Activated T-helper 1 cell treated with anti-CD3 and anti-CD28 coated beads, Interleukin-12 subunit alpha, Interleukin-12 subunit beta, Interleukin-2, Interleukin-4 antibody, amounts not matched to agents 30 ng/mL and 10 ng/mL and 1 ng/mL, durations not matched to agents 14 hours and 24 hours and 36 hours (primary cell): Measurements from ENCODE around the gene ITGAD. TPM values are rescaled to one million over a fixed set of nuclear protein-coding genes. Genes with fewer than 3 reads are reported as not detected.

Experiments
- DNase-seq: peaks from one replicate; pipeline ENCODE4 v3.0.0; 2021; ENCODE audit warnings: low spot score
- H3K27ac Mint-ChIP-seq: one replicate; pipeline ENCODE4 v1.8.0; 2021; ENCODE audit warnings: mild to moderate bottlenecking, mixed read lengths
- H3K27me3 Mint-ChIP-seq: one replicate; pipeline ENCODE4 v1.8.0; 2022; ENCODE audit warnings: mild to moderate bottlenecking, moderate library complexity, mixed read lengths; ENCODE audit not compliant: insufficient read depth
- H3K36me3 Mint-ChIP-seq: one replicate; pipeline ENCODE4 v1.8.0; 2021; ENCODE audit warnings: low read depth, mixed read lengths
- H3K4me1 Mint-ChIP-seq: one replicate; pipeline ENCODE4 v1.8.0; 2021; ENCODE audit warnings: low read depth, mixed read lengths
- H3K4me3 Mint-ChIP-seq: one replicate; pipeline ENCODE4 v1.8.0; 2021; ENCODE audit warnings: mild to moderate bottlenecking, moderate library complexity, mixed read lengths
- H3K9me3 Mint-ChIP-seq: one replicate; pipeline ENCODE4 v1.8.0; 2021; ENCODE audit warnings: mixed read lengths
- intact Hi-C: fragments of 100-400 bp; cut with micrococcal nuclease; formaldehyde crosslinking; loops from one replicate; pipeline ENCODE4 v1.15.1; 2024
- total RNA-seq: library from RNA; stranded (reverse); gene quantifications from 2 replicates; pipeline ENCODE4 v1.2.3, GENCODE V29; 2022

The ITGAD gene
- total RNA-seq, 1 donor from 2014 or later, result not detected

DNA sequence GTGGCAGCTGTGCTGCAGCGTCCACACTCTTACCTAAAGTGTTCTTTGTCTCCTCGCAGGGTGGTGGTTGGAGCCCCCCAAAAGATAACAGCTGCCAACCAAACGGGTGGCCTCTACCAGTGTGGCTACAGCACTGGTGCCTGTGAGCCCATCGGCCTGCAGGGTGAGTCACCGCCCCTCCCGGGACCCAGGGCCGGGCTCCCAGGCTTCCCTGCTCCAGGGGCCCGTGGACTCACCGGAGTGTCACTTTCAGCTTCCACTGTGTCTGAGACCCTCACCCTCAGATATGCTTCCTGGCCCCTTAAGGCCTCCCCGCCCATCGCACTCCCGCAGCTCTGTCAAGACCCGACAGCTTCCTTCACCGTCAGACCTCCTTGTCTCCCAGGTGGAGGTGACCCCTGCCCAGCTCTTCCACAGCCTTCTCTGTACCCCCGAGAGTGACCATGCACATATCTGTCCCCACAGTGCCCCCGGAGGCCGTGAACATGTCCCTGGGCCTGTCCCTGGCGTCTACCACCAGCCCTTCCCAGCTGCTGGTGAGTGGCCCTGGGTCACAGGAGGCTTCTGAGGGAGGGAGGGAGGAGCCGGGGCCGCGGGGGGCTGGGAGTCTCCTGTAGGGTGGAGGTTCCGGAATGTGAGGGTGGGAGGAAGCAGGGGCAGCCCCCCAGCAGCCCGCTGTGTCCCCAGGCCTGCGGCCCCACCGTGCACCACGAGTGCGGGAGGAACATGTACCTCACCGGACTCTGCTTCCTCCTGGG lies 36.4 kb upstream of the ITGAD start:
- peak overlapping the region; percentile 84 for H3K4me3 Mint-ChIP-seq
- intact Hi-C loops, result loop anchor here (5.0 to 10.0 kb wide), 4 partner anchors 52 to 282 kb away; partner anchors contain the start of genes PYCARD, ZNF646 and ZNF668

GRCh38 chr16:31357324-31358109 lies 35.6 kb upstream of the ITGAD start:
- intact Hi-C loops, result loop anchor here (5.0 to 10.0 kb wide), 4 partner anchors 53 to 283 kb away; partner anchors contain the start of genes PYCARD, ZNF646 and ZNF668
- DNase-seq, result no peak
- Mint-ChIP-seq H3K4me3 (peak overlapping the region; percentile 36), H3K27ac (peak overlapping the region; percentile 82), H3K36me3 (peaks cover 23% of the 10 kb centered on the region), H3K9me3 (no peaks in the 10 kb centered on the region), H3K27me3 (no peaks in the 10 kb centered on the region), H3K4me1 (peaks cover 64% of the 10 kb centered on the region)

More for the DNA sequence above, 36.4 kb upstream of the ITGAD start:
- H3K36me3 Mint-ChIP-seq, result peaks cover 23% of the 10 kb centered on the region
- DNase-seq, result no peak
- H3K4me1 Mint-ChIP-seq, result peaks cover 71% of the 10 kb centered on the region
- peak overlapping the region; percentile 74 for H3K27ac Mint-ChIP-seq
- no peaks in the 10 kb centered on the region for H3K27me3 Mint-ChIP-seq
- no peaks in the 10 kb centered on the region for H3K9me3 Mint-ChIP-seq

GRCh38 chr16:31360251-31360650 lies 32.9 kb upstream of the ITGAD start:
- no peak for DNase-seq
- no peaks in the 10 kb centered on the region for H3K9me3 Mint-ChIP-seq
- intact Hi-C loops, result no loop called here
- H3K36me3 Mint-ChIP-seq, result peaks cover 19% of the 10 kb centered on the region
- H3K27ac Mint-ChIP-seq, result peak overlapping the region; percentile 40
- H3K4me3 Mint-ChIP-seq, result no peak overlapping the region
- H3K27me3 Mint-ChIP-seq, result no peaks in the 10 kb centered on the region
- peaks cover 57% of the 10 kb centered on the region for H3K4me1 Mint-ChIP-seq

DNA sequence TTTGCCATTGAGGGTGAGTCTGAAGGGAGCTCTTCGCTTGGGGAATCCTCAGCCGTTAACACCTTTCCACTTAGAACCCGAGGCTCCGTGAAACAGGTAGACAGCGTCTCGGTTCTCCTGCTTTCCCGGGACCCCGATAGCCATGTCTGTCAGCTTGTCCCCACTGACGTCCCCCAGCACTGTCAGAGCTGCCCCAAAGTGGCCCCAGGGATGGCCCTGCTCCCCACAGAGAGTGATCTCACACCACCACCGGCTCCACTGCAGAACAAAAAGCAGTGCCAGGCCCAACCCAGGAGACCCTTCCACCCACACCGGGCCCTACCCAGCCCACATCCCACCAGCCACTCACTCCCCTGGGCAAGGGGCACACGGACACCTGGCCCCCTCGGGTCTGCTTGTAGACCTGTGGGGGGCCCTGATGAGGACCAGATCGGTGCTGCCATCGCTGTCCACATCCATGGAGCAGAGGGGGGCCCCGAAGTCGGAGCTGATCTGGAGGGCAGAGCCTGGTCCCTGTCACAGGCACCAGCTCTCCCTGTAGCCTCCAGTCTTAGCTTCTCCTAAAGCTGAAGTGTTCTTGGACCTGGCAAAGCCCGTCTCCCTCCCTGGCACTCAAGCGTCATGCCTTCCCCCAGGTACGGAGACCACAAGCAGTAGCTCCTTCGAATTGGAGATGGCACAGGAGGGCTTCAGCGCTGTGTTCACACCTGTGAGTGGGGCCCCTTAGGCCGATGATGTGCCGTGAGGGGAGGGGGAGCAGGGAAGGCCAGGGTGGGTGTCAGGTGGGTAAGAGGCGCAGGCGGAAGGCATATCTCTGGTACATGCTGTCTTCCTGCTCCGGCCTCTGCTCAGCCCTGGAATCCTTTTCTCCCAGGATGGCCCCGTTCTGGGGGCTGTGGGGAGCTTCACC lies 31.7 kb upstream of the ITGAD start:
- Mint-ChIP-seq H3K4me3 (no peak overlapping the region), H3K27ac (no peak overlapping the region), H3K27me3 (no peaks in the 10 kb centered on the region), H3K36me3 (peaks cover 24% of the 10 kb centered on the region), H3K9me3 (no peaks in the 10 kb centered on the region), H3K4me1 (peaks cover 51% of the 10 kb centered on the region)
- intact Hi-C loops, result no loop called here
- no peak for DNase-seq

DNA sequence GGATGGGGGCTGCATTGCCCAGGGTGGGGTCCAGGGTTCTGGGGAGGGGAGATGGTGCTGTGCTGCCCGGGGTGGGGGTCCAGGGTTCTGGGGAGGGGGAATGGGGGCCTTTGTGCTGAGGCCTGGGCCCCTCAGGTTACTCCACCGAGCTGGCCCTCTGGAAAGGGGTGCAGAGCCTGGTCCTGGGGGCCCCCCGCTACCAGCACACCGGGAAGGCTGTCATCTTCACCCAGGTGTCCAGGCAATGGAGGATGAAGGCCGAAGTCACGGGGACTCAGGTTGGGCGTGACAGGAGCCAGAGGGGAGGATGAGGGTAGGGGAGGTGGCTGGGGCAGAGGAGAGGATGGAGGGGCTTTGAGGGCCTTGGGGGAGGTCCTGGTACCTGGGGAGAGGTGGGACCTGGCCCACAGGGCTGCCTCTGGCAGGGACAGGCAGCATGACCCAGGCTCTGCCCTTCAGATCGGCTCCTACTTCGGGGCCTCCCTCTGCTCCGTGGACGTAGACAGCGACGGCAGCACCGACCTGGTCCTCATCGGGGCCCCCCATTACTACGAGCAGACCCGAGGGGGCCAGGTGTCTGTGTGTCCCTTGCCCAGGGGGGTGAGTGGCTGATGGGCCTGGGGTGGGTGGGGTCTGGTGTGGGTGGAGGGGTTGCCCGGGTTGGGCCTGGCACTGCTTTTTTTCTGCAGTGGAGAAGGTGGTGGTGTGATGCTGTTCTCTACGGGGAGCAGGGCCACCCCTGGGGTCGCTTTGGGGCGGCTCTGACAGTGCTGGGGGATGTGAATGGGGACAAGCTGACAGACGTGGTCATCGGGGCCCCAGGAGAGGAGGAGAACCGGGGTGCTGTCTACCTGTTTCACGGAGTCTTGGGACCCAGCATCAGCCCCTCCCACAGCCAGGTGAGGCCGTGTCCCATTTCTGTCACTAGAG lies 30.4 kb upstream of the ITGAD start:
- no peak overlapping the region for H3K4me3 Mint-ChIP-seq
- intact Hi-C loops, result no loop called here
- H3K27me3 Mint-ChIP-seq, result no peaks in the 10 kb centered on the region
- no peak overlapping the region for H3K27ac Mint-ChIP-seq
- no peaks in the 10 kb centered on the region for H3K9me3 Mint-ChIP-seq
- DNase-seq, result no peak
- H3K4me1 Mint-ChIP-seq, result peaks cover 52% of the 10 kb centered on the region
- peaks cover 26% of the 10 kb centered on the region for H3K36me3 Mint-ChIP-seq

DNA sequence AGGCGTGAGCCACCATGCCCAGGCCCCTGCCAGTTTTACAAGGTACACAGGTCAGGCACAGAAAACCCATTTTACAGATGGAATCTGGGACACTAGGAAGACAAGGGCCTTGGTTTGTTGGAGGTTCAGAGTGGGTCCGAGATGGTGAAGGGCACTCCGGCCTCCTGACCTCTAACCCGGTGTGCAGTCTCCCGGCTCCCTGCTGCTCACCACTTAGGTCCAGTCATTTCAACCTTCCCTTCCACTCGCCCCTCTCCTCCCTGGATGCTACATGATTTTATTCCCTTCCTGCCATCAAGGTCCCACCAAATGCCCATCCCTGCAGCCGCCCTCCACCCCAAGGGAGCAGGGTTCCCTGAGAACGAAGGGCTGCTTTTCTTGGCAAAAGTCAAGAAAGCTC lies 29.4 kb upstream of the ITGAD start:
- no peak overlapping the region for H3K27ac Mint-ChIP-seq
- H3K36me3 Mint-ChIP-seq, result peaks cover 27% of the 10 kb centered on the region
- no peak overlapping the region for H3K4me3 Mint-ChIP-seq

DNA sequence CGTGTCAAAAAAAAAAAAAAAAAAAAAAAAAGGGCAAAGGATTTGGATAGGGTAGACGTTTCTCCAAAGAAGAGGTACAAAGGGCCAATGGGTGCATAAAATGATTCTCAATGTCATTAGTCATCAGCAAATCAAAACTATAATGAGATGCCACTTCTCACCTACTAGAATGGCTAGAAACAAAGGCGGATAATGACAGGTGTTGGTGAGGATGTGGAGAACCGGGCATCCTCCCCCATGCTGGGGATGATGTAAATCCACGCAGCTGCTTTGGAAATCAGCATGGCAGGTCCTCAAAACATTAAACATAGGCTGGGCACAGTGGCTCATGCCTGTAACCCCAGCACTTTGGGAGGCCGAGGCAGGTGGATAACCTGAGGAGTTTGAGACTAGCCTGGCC lies 28.7 kb upstream of the ITGAD start:
- Mint-ChIP-seq H3K4me3 (no peak overlapping the region), H3K36me3 (peaks cover 27% of the 10 kb centered on the region), H3K4me1 (peaks cover 52% of the 10 kb centered on the region), H3K9me3 (no peaks in the 10 kb centered on the region), H3K27ac (no peak overlapping the region), H3K27me3 (no peaks in the 10 kb centered on the region)
- DNase-seq, result no peak
- intact Hi-C loops, result no loop called here

More for the DNA sequence above, 29.4 kb upstream of the ITGAD start:
- Mint-ChIP-seq H3K27me3 (no peaks in the 10 kb centered on the region), H3K9me3 (no peaks in the 10 kb centered on the region), H3K4me1 (peaks cover 52% of the 10 kb centered on the region)
- intact Hi-C loops, result no loop called here
- no peak for DNase-seq

GRCh38 chr16:31365131-31365865 lies 27.8 kb upstream of the ITGAD start:
- intact Hi-C loops, result loop anchor here (1.0 kb wide), 2 partner anchors 11 to 21 kb away; no protein-coding TSS in a partner anchor
- Mint-ChIP-seq H3K4me1 (peaks cover 47% of the 10 kb centered on the region), H3K27ac (peak overlapping the region; percentile 70), H3K4me3 (no peak overlapping the region), H3K9me3 (no peaks in the 10 kb centered on the region), H3K36me3 (peaks cover 30% of the 10 kb centered on the region), H3K27me3 (no peaks in the 10 kb centered on the region)
- no peak for DNase-seq

- no peaks in the 10 kb centered on the region for H3K9me3 Mint-ChIP-seq
- H3K27me3 Mint-ChIP-seq, result no peaks in the 10 kb centered on the region
- H3K4me3 Mint-ChIP-seq, result no peak overlapping the region
- no peak for DNase-seq
- intact Hi-C loops, result no loop called here
- H3K27ac Mint-ChIP-seq, result peak overlapping the region; percentile 3
- peaks cover 40% of the 10 kb centered on the region for H3K4me1 Mint-ChIP-seq
- H3K36me3 Mint-ChIP-seq, result peaks cover 41% of the 10 kb centered on the region
Measured at GRCh38 chr16:31367853-31368252, 25.3 kb upstream of the ITGAD start.

GRCh38 chr16:31371008-31371407 lies 22.1 kb upstream of the ITGAD start:
- H3K27me3 Mint-ChIP-seq, result no peaks in the 10 kb centered on the region
- H3K27ac Mint-ChIP-seq, result no peak overlapping the region
- H3K9me3 Mint-ChIP-seq, result peaks cover 3% of the 10 kb centered on the region
- intact Hi-C loops, result no loop called here
- H3K4me1 Mint-ChIP-seq, result peaks cover 21% of the 10 kb centered on the region
- no peak for DNase-seq
- peaks cover 53% of the 10 kb centered on the region for H3K36me3 Mint-ChIP-seq
- no peak overlapping the region for H3K4me3 Mint-ChIP-seq
